ENCODE measurements around the gene FBXO36.

DNA sequence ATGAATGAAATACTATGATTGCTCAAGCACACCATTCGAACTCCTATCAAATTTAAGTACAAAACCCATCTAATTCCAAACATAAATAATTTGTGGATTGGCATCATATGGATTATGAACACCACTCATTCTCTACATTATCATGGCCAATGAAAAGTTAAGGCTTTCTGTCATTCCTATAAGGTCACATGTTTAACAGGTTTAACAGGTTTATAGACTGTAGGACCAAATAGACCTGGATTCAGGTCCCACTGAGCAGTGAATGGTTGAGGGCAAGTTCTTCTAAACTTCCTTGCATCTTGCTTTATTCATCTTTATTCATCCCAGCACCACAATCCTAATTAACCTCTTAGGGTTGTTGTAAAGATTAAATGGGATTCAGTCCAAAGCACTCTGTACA lies 33.4 kb downstream of the FBXO36 start:
- TF ChIP-seq, protein P1, sequence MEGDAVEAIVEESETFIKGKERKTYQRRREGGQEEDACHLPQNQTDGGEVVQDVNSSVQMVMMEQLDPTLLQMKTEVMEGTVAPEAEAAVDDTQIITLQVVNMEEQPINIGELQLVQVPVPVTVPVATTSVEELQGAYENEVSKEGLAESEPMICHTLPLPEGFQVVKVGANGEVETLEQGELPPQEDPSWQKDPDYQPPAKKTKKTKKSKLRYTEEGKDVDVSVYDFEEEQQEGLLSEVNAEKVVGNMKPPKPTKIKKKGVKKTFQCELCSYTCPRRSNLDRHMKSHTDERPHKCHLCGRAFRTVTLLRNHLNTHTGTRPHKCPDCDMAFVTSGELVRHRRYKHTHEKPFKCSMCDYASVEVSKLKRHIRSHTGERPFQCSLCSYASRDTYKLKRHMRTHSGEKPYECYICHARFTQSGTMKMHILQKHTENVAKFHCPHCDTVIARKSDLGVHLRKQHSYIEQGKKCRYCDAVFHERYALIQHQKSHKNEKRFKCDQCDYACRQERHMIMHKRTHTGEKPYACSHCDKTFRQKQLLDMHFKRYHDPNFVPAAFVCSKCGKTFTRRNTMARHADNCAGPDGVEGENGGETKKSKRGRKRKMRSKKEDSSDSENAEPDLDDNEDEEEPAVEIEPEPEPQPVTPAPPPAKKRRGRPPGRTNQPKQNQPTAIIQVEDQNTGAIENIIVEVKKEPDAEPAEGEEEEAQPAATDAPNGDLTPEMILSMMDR (IDR thresholded peaks at IDR 0.05 in 8 of 11, conservative IDR thresholded peaks at IDR 0.05 in 3 of 11), result no peak
- no peak for TF ChIP-seq POLR2A (IDR thresholded peaks at IDR 0.05)

All from spleen (tissue), 7 donors.